Measurements from ENCODE around the gene SLC1A7.

SLC1A7 gene

GRCh38 chr1:53076721-53077598 lies 65.5 kb downstream of the SLC1A7 start:
- DNase-seq (ENCODE audit: low read depth in 1 of 2, low spot score in 1 of 2), result no peak

GRCh38 chr1:53076165-53076564 lies 66.3 kb downstream of the SLC1A7 start:
- DNase-seq (ENCODE audit: low read depth in 1 of 2, low spot score in 1 of 2), result no peak

- DNase-seq (ENCODE audit: low read depth in 1 of 2, low spot score in 1 of 2), result no peak
These were observed 66.7 kb downstream of the SLC1A7 start for GRCh38 chr1:53075761-53076163.

DNA sequence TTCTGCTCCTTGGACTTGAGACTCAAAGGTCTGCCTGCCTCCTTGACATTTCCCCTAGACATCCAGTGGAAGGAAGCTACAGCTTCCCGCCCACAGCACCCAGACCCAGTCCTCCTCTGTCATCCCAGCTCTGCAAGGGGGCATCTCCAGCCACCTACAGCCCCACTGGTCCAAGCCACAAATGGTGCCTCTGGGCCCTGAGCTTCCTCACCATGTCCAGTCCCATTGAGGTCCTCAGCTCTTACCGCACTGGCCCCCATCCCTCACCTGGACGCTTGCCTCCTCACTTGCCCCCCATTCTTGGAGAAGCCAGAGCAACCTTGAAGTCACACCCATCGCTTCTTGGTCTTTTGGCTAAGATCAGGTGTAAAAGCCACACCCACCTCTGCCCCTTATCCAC lies 67.2 kb downstream of the SLC1A7 start:
- no peak for DNase-seq (ENCODE audit: low read depth in 1 of 2, low spot score in 1 of 2)

- no peak for DNase-seq (ENCODE audit: low read depth in 1 of 2, low spot score in 1 of 2)
These were observed 67.9 kb downstream of the SLC1A7 start for GRCh38 chr1:53074313-53075154.

DNA sequence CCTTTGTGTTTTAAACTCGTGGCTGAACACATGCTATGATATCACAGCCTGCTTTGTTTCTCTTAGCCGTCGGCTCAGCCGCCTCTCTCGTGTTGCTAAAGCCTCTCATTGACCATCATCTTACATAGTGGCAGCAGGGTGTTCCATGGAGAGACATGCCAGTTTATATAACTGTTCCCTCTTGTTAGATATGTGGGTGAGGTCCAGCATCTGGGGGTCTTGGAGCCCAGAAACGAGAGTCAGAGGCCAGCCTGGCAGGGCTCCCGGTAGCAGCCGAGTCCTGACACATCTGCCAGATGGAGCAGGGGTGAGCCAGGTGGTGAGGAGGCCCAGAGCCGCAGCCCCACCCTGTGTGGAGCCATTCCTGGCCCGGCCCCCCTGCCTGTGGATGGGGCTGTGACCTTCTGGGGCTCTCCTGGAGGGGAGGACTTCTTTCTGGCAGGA lies 68.5 kb downstream of the SLC1A7 start:
- DNase-seq (ENCODE audit: low read depth in 1 of 2, low spot score in 1 of 2), result no peak

- DNase-seq (ENCODE audit: low read depth in 1 of 2, low spot score in 1 of 2), result no peak
These were observed 69.2 kb downstream of the SLC1A7 start for GRCh38 chr1:53073287-53073686.

- DNase-seq (ENCODE audit: low read depth in 1 of 2, low spot score in 1 of 2), result no peak
These were observed 70.5 kb downstream of the SLC1A7 start for GRCh38 chr1:53071915-53072314.

GRCh38 chr1:53071167-53071865 lies 71.1 kb downstream of the SLC1A7 start:
- no peak for DNase-seq (ENCODE audit: low read depth in 1 of 2, low spot score in 1 of 2)

DNA sequence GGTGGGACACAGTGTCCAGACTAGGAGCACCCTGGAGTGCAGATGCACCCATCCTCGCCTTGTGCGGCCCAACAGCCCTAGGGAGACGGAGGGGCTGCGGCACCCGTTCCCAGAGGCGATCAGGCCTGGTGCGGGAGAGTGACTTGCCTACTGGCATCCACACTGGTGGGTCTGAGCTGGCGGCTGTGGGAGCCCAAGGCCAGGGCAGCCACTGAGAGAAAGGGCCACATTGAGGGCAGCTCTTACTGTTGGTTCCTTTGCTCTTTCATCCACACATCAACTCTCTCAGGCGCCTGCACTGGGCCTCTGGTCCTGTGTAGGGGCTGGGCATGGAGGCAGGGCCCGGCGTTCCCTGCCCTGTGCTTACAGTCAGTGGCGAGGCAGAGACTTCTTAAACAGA lies 71.8 kb downstream of the SLC1A7 start:
- no peak for DNase-seq (ENCODE audit: low read depth in 1 of 2, low spot score in 1 of 2)

DNA sequence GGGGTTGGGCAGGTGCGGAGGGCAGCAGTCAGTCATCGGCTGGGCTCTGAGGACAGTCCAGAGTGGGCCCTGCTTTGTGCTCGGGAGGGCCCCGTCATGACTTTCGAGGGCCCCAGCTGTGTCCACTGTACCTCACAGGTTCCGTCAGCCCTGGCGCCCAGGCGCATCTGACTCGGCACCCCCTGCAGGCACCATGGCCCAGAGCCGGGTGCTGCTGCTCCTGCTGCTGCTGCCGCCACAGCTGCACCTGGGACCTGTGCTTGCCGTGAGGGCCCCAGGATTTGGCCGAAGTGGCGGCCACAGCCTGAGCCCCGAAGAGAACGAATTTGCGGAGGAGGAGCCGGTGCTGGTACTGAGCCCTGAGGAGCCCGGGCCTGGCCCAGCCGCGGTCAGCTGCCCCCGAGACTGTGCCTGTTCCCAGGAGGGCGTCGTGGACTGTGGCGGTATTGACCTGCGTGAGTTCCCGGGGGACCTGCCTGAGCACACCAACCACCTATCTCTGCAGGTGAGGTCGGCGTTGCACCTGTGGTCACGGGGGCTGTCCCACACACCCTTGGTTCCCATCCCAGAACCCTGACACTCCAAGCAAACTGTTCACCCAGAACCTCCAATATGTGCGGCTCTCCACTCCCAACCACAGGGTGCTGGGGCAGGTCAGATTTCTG lies 72.6 kb downstream of the SLC1A7 start:
- no peak for DNase-seq (ENCODE audit: low read depth in 1 of 2, low spot score in 1 of 2)

GRCh38 chr1:53069265-53069662 lies 73.2 kb downstream of the SLC1A7 start:
- no peak for DNase-seq (ENCODE audit: low read depth in 1 of 2, low spot score in 1 of 2)

DNA sequence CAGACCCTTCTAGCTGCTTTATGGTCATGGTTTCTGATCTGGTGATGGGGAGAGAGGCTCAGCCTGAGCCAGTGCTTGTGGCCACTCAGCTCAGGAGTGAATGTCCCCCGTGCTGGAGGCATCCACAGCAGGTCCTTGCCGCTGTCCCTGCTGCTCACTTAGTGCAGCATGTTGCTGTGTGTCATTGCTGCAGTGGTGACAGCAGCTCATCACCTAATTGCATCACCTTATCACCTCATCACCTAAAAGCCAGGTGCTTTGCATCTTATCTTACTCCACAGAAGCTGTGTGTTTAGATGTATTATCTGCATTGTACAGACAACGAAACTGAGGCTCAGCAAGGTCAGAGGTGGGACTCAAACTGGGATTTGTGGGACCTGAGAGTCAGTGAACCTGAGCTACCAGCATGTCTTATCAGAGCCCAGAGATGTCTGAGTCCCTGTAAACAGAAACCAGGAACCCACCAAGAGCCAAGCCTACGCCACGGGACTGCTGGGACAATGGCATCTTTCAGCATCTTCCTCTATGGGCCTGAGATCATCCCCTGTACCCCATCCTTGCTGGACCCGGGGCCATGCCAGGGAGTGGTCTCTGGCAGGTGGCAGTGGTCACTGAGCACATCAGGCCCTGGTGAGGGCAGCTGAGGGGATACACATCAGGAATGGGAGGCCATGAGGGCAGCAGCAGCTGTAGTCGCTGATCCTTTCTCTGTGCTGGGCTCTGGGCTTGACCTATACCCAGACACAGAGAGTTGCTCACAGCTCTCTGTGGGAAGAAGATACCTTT lies 73.9 kb downstream of the SLC1A7 start:
- no peak for DNase-seq (ENCODE audit: low read depth in 1 of 2, low spot score in 1 of 2)

- DNase-seq (ENCODE audit: low read depth in 1 of 2, low spot score in 1 of 2), result no peak
These were observed 74.6 kb downstream of the SLC1A7 start for GRCh38 chr1:53067886-53068285.

GRCh38 chr1:53066891-53067738 lies 75.3 kb downstream of the SLC1A7 start:
- DNase-seq (ENCODE audit: low read depth in 1 of 2, low spot score in 1 of 2), result no peak

DNA sequence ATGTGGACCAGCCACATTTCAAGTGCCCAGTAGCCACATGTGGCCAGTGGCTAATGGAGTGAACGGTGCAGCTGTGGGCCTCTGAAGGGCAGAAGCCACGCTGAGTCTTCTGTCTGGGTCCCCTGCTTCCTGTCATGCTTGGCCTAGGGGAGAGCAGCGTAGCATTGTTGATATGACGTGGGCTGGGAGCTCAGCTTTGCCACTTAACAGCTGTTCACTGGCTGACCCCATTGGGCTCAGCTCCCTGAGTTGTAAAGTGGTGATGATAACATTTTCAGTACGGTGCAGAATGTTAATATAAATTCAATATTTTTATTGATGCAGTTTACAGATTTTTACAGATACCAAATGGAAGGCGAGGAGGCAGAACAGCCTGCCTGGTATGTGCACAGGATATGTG lies 76.0 kb downstream of the SLC1A7 start:
- DNase-seq (ENCODE audit: low read depth in 1 of 2, low spot score in 1 of 2), result no peak

- DNase-seq (ENCODE audit: low read depth in 1 of 2, low spot score in 1 of 2), result no peak
These were observed 77.0 kb downstream of the SLC1A7 start for GRCh38 chr1:53065391-53065790.

- DNase-seq (ENCODE audit: low read depth in 1 of 2, low spot score in 1 of 2), result no peak
These were observed 78.5 kb downstream of the SLC1A7 start for GRCh38 chr1:53063744-53064515.
